Vagina (tissue), 2 donors: ENCODE measurements around the gene CEACAM5. TPM values are rescaled to one million over a fixed set of nuclear protein-coding genes. Genes with fewer than 3 reads are reported as not detected.

Experiments
- DNase-seq, 2 donors: peaks; one replicate each; pipeline ENCODE4 v3.0.0-alpha.2; 2017; ENCODE audit errors: extremely low spot score in 2 of 2
- H3K27ac ChIP-seq: fragments of 200-600 bp; sonication (generic); one replicate; pipeline ENCODE4 v1.5.1; 2019
- H3K27me3 ChIP-seq: fragments of 200-600 bp; sonication (generic); one replicate; pipeline ENCODE4 v1.5.1; 2019
- H3K36me3 ChIP-seq, 2 donors: fragments of 200-600 bp; sonication (generic); one replicate each; pipeline ENCODE4 v1.5.1; 2017 to 2019
- H3K4me1 ChIP-seq: fragments of 200-600 bp; sonication (generic); one replicate; pipeline ENCODE4 v1.5.1; 2019
- H3K4me3 ChIP-seq, 2 donors: fragments of 200-600 bp; sonication (generic); 1 replicate in 1 of 2; 2 replicates in 1 of 2; pipeline ENCODE4 v1.5.1; 2016 to 2019
- H3K9me3 ChIP-seq: fragments of 200-600 bp; sonication (generic); one replicate; pipeline ENCODE4 v1.5.1; 2019
- POLR2A ChIP-seq, 2 donors: fragments of 450-650 bp; IDR thresholded peaks; one replicate each; pipeline ENCODE4 v1.6.1; 2017; ENCODE audit warnings: antibody characterized with exemption in 2 of 2, mild to moderate bottlenecking in 2 of 2, moderate library complexity in 2 of 2
- POLR2AphosphoS5 ChIP-seq, 2 donors: sonication (generic); formaldehyde crosslinking; IDR thresholded peaks; one replicate each; pipeline ENCODE4 v1.9.0; 2017; ENCODE audit warnings: antibody characterized with exemption in 2 of 2, mild to moderate bottlenecking in 2 of 2, low read depth in 1 of 2; ENCODE audit not compliant: insufficient read depth in 1 of 2
- intact Hi-C: fragments of 100-400 bp; cut with DNase I; formaldehyde crosslinking; loops from one replicate; pipeline ENCODE4 v1.15.1; 2023
- total RNA-seq: library from RNA; depleted of rRNA; stranded (reverse); fragments of >200 nt; gene quantifications from one replicate; pipeline ENCODE4 v1.2.3, GENCODE V29; 2016
- TF ChIP-seq, protein P1 (sequence below), 3 experiments: fragments of 450-650 bp in 2 of 3; fragments of 200-600 bp in 1 of 3; sonication (generic) in 1 of 3; IDR thresholded peaks; one replicate each; pipeline ENCODE4 v1.5.1; 2017 to 2019; ENCODE audit warnings: antibody characterized with exemption in 3 of 3, mild to moderate bottlenecking in 2 of 3, moderate library complexity in 2 of 3

Gene CEACAM5
- total RNA-seq, 1 donor from 2014 or later, result 52.1 TPM

DNA sequence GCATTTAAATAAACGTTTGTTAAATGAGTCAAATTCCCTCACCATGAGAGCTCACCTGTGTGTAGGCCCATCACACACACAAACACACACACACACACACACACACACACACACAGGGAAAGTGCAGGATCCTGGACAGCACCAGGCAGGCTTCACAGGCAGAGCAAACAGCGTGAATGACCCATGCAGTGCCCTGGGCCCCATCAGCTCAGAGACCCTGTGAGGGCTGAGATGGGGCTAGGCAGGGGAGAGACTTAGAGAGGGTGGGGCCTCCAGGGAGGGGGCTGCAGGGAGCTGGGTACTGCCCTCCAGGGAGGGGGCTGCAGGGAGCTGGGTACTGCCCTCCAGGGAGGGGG is 8.5 kb upstream of the CEACAM5 start:
- TF ChIP-seq POLR2AphosphoS5 (IDR thresholded peaks at IDR 0.05; ENCODE audit: insufficient read depth in 1 of 2, low read depth in 1 of 2), result no peak
- TF ChIP-seq, protein P1, sequence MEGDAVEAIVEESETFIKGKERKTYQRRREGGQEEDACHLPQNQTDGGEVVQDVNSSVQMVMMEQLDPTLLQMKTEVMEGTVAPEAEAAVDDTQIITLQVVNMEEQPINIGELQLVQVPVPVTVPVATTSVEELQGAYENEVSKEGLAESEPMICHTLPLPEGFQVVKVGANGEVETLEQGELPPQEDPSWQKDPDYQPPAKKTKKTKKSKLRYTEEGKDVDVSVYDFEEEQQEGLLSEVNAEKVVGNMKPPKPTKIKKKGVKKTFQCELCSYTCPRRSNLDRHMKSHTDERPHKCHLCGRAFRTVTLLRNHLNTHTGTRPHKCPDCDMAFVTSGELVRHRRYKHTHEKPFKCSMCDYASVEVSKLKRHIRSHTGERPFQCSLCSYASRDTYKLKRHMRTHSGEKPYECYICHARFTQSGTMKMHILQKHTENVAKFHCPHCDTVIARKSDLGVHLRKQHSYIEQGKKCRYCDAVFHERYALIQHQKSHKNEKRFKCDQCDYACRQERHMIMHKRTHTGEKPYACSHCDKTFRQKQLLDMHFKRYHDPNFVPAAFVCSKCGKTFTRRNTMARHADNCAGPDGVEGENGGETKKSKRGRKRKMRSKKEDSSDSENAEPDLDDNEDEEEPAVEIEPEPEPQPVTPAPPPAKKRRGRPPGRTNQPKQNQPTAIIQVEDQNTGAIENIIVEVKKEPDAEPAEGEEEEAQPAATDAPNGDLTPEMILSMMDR (IDR thresholded peaks at IDR 0.05), result no peak
- no peak for TF ChIP-seq POLR2A (IDR thresholded peaks at IDR 0.05)
- H3K27me3 ChIP-seq, result no peaks in the 10 kb centered on the region
- DNase-seq, result no peak
- H3K9me3 ChIP-seq, result no peaks in the 10 kb centered on the region
- no peak overlapping the region for H3K4me3 ChIP-seq
- no peaks in the 10 kb centered on the region for H3K36me3 ChIP-seq
- intact Hi-C loops, result no loop called here
- H3K4me1 ChIP-seq, result no peaks in the 10 kb centered on the region
- no peak overlapping the region for H3K27ac ChIP-seq

DNA sequence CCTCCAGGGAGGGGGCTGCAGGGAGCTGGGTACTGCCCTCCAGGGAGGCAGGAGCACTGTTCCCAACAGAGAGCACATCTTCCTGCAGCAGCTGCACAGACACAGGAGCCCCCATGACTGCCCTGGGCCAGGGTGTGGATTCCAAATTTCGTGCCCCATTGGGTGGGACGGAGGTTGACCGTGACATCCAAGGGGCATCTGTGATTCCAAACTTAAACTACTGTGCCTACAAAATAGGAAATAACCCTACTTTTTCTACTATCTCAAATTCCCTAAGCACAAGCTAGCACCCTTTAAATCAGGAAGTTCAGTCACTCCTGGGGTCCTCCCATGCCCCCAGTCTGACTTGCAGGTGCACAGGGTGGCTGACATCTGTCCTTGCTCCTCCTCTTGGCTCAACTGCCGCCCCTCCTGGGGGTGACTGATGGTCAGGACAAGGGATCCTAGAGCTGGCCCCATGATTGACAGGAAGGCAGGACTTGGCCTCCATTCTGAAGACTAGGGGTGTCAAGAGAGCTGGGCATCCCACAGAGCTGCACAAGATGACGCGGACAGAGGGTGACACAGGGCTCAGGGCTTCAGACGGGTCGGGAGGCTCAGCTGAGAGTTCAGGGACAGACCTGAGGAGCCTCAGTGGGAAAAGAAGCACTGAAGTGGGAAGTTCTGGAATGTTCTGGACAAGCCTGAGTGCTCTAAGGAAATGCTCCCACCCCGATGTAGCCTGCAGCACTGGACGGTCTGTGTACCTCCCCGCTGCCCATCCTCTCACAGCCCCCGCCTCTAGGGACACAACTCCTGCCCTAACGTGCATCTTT is 7.8 kb upstream of the CEACAM5 start:
- TF ChIP-seq POLR2A (IDR thresholded peaks at IDR 0.05) (no peak), POLR2AphosphoS5 (IDR thresholded peaks at IDR 0.05; ENCODE audit: insufficient read depth in 1 of 2, low read depth in 1 of 2) (no peak)
- TF ChIP-seq, protein P1 (IDR thresholded peaks at IDR 0.05), result no peak
- Histone ChIP-seq H3K36me3 (no peaks in the 10 kb centered on the region), H3K27ac (no peak overlapping the region), H3K4me3 (no peak overlapping the region), H3K27me3 (no peaks in the 10 kb centered on the region), H3K4me1 (no peaks in the 10 kb centered on the region), H3K9me3 (no peaks in the 10 kb centered on the region)
- intact Hi-C loops, result no loop called here
- DNase-seq, result peak in 1 of 2 donors; percentile 61

DNA sequence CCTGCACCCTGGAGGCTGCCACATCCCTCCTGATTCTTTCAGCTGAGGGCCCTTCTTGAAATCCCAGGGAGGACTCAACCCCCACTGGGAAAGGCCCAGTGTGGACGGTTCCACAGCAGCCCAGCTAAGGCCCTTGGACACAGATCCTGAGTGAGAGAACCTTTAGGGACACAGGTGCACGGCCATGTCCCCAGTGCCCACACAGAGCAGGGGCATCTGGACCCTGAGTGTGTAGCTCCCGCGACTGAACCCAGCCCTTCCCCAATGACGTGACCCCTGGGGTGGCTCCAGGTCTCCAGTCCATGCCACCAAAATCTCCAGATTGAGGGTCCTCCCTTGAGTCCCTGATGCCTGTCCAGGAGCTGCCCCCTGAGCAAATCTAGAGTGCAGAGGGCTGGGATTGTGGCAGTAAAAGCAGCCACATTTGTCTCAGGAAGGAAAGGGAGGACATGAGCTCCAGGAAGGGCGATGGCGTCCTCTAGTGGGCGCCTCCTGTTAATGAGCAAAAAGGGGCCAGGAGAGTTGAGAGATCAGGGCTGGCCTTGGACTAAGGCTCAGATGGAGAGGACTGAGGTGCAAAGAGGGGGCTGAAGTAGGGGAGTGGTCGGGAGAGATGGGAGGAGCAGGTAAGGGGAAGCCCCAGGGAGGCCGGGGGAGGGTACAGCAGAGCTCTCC is 6.9 kb upstream of the CEACAM5 start:
- Histone ChIP-seq H3K4me1 (no peaks in the 10 kb centered on the region), H3K9me3 (no peaks in the 10 kb centered on the region), H3K4me3 (no peak overlapping the region), H3K27me3 (no peaks in the 10 kb centered on the region), H3K36me3 (no peaks in the 10 kb centered on the region), H3K27ac (no peak overlapping the region)
- intact Hi-C loops, result no loop called here
- TF ChIP-seq, protein P1 (IDR thresholded peaks at IDR 0.05), result no peak
- TF ChIP-seq POLR2AphosphoS5 (IDR thresholded peaks at IDR 0.05; ENCODE audit: insufficient read depth in 1 of 2, low read depth in 1 of 2) (no peak), POLR2A (IDR thresholded peaks at IDR 0.05) (no peak)
- peak; percentile 44 to 89 for DNase-seq

DNA sequence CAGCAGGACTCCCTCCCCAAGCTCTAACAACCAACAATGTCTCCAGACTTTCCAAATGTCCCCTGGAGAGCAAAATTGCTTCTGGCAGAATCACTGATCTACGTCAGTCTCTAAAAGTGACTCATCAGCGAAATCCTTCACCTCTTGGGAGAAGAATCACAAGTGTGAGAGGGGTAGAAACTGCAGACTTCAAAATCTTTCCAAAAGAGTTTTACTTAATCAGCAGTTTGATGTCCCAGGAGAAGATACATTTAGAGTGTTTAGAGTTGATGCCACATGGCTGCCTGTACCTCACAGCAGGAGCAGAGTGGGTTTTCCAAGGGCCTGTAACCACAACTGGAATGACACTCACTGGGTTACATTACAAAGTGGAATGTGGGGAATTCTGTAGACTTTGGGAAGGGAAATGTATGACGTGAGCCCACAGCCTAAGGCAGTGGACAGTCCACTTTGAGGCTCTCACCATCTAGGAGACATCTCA is 6.2 kb upstream of the CEACAM5 start:
- Histone ChIP-seq H3K9me3 (no peaks in the 10 kb centered on the region), H3K36me3 (no peaks in the 10 kb centered on the region), H3K4me3 (no peak overlapping the region), H3K4me1 (no peaks in the 10 kb centered on the region), H3K27ac (no peak overlapping the region), H3K27me3 (no peaks in the 10 kb centered on the region)
- intact Hi-C loops, result no loop called here
- DNase-seq, result peak in 1 of 2 donors; percentile 19
- TF ChIP-seq POLR2A (IDR thresholded peaks at IDR 0.05) (no peak), POLR2AphosphoS5 (IDR thresholded peaks at IDR 0.05; ENCODE audit: insufficient read depth in 1 of 2, low read depth in 1 of 2) (no peak)
- TF ChIP-seq, protein P1 (IDR thresholded peaks at IDR 0.05), result no peak
